Tibial artery (tissue), 4 donors: ENCODE results near the gene MINDY3.
A peak's percentile ranks its signal among the peaks of the same experiment; 100 is the strongest.

ENCODE experiments used
- DNase-seq, 2 donors: peaks; one replicate each; pipeline ENCODE4 v3.0.0-alpha.2; 2019
- H3K27ac ChIP-seq, 2 donors: fragments of 200-600 bp; sonication (generic) in 1 of 2; 1 replicate in 1 of 2; 2 replicates in 1 of 2; pipeline ENCODE4 v1.5.1; 2018 to 2019; ENCODE audit warnings: mild to moderate bottlenecking in 1 of 2
- H3K27me3 ChIP-seq, 2 donors: fragments of 200-600 bp; sonication (generic) in 1 of 2; one replicate each; pipeline versions ENCODE4 v1.5.1 to v1.6.0; 2016 to 2019
- H3K36me3 ChIP-seq, 3 donors: fragments of 200-600 bp; sonication (generic) in 2 of 3; one replicate each; pipeline ENCODE4 v1.5.1; 2016 to 2019; ENCODE audit warnings: mild to moderate bottlenecking in 2 of 3
- H3K4me1 ChIP-seq, 4 donors: fragments of 200-600 bp; sonication (generic) in 2 of 4; 1 replicate in 3 of 4; 2 replicates in 1 of 4; pipeline ENCODE4 v1.5.1; 2016 to 2019
- H3K4me3 ChIP-seq, 2 donors: fragments of 200-600 bp; sonication (generic) in 1 of 2; 1 replicate in 1 of 2; 2 replicates in 1 of 2; pipeline ENCODE4 v1.5.1; 2018 to 2019; ENCODE audit warnings: mild to moderate bottlenecking in 2 of 2
- H3K9me3 ChIP-seq, 3 donors: fragments of 200-600 bp; sonication (generic) in 1 of 3; one replicate each; pipeline ENCODE4 v1.5.1; 2016 to 2019
- intact Hi-C: fragments of 100-400 bp; cut with DNase I; formaldehyde crosslinking; loops from one replicate; pipeline ENCODE4 v1.15.0; 2023; ENCODE audit warnings: low total_unique reads
- TF ChIP-seq, protein P1 (sequence below), 2 experiments: fragments of 200-600 bp in 1 of 2; fragments of 450-650 bp in 1 of 2; IDR thresholded peaks; one replicate each; pipeline ENCODE4 v1.5.1; 2017 to 2019; ENCODE audit warnings: antibody characterized with exemption in 2 of 2, mild to moderate bottlenecking in 1 of 2, moderate library complexity in 1 of 2

MINDY3 gene

DNA sequence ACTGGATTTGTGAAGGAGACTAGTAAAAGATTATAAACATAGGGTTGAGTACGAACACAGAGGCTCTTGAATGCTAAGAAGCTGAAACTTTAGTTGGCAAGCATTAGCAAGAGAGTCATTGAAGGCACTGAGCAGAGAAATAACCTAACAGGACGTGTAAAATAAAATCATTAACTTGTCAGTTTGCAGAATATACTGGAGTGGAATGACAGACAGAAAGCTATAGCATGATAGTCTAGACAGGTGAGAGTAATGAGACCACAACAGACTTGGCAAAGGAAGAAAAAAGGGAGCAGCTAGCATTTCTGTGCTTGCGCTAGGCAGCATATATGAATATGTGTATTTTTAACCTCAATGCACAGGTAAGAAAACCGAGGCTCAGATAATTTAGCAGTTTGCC, 30.8 kb downstream of the MINDY3 start:
- no peaks in the 10 kb centered on the region for H3K27me3 ChIP-seq
- H3K4me1 ChIP-seq, result no peaks in the 10 kb centered on the region
- H3K27ac ChIP-seq, result no peak overlapping the region
- DNase-seq, result no peak
- H3K9me3 ChIP-seq, result no peaks in the 10 kb centered on the region
- TF ChIP-seq, protein P1, sequence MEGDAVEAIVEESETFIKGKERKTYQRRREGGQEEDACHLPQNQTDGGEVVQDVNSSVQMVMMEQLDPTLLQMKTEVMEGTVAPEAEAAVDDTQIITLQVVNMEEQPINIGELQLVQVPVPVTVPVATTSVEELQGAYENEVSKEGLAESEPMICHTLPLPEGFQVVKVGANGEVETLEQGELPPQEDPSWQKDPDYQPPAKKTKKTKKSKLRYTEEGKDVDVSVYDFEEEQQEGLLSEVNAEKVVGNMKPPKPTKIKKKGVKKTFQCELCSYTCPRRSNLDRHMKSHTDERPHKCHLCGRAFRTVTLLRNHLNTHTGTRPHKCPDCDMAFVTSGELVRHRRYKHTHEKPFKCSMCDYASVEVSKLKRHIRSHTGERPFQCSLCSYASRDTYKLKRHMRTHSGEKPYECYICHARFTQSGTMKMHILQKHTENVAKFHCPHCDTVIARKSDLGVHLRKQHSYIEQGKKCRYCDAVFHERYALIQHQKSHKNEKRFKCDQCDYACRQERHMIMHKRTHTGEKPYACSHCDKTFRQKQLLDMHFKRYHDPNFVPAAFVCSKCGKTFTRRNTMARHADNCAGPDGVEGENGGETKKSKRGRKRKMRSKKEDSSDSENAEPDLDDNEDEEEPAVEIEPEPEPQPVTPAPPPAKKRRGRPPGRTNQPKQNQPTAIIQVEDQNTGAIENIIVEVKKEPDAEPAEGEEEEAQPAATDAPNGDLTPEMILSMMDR (IDR thresholded peaks at IDR 0.05), result no peak
- peaks cover 9 to 49% (median 39%) of the 10 kb centered on the region in 3 donors for H3K36me3 ChIP-seq
- intact Hi-C loops, result loop anchor here (5.0 kb wide), 1 partner anchor 247 kb away; no protein-coding TSS in a partner anchor
- no peak overlapping the region for H3K4me3 ChIP-seq

DNA sequence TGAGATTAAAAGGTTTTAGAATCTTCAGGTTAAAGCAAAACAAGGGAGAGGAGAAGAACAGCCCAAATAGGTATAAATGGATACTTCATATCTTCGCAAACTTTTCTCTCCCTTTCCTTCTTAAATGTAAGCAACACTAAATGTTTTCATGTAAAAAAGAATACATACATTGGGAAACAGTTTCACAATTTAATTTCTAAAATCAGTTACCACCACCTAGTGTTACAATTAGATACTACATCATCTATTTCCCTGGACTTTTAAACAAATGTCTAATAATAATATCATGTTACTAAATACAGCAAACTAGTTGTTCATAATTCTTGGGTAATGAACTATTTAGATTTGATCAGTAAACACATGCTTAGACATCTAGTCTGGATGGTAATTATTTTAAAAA, 35.8 kb downstream of the MINDY3 start:
- H3K4me3 ChIP-seq, result no peak overlapping the region
- H3K9me3 ChIP-seq, result no peaks in the 10 kb centered on the region
- no peaks in the 10 kb centered on the region for H3K27me3 ChIP-seq
- H3K27ac ChIP-seq, result no peak overlapping the region
- DNase-seq, result no peak
- H3K4me1 ChIP-seq, result peaks cover 0 to 11% (median 0%) of the 10 kb centered on the region in 4 donors
- peaks cover 0 to 28% (median under 1%) of the 10 kb centered on the region in 3 donors for H3K36me3 ChIP-seq
- intact Hi-C loops, result loop anchor here (5.0 kb wide), 1 partner anchor 102 kb away; no protein-coding TSS in a partner anchor
- TF ChIP-seq, protein P1 (IDR thresholded peaks at IDR 0.05), result peak; percentile 61 to 66

- intact Hi-C loops, result loop anchor here (5.0 kb wide), 1 partner anchor 100 kb away; no protein-coding TSS in a partner anchor
- Histone ChIP-seq H3K27ac (no peak overlapping the region), H3K9me3 (no peaks in the 10 kb centered on the region), H3K36me3 (peaks cover 0 to 25% (median 0%) of the 10 kb centered on the region in 3 donors), H3K4me3 (no peak overlapping the region), H3K4me1 (peaks cover 0 to 25% (median 3%) of the 10 kb centered on the region in 4 donors), H3K27me3 (no peaks in the 10 kb centered on the region)
- no peak for DNase-seq
- TF ChIP-seq, protein P1 (IDR thresholded peaks at IDR 0.05), result no peak
These were observed 38.2 kb downstream of the MINDY3 start for GRCh38 chr10:15822131-15822530.

DNA sequence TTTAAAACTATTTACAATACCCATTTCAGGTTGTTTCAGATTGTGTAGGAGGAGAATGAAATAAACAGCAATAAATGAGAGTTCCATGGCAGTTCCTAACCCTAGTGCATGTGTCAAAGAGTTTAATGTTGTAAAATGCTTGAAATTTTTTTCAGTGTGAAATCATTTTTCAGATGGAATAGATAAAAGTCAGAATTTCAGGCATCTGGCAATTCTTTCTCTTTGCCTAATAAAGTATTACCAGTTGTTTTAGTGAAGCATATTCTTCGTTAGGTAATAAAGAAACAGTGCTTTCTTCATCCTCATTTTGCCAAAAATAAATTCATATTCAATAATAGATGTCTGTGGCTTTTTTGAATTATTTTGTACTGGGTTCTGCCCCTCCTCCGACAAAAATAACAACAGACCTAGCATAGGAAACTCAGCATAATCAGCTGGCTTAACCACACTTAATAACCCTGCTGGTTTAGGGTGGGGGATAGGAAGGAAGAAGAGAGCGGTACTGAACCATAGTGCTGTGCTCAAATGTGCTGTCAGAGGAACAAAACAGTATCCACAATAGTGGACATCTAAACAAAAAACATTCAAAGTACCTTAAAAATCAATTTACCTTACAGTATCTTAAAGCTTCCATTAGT, 39.1 kb downstream of the MINDY3 start:
- no peak for DNase-seq
- H3K4me3 ChIP-seq, result no peak overlapping the region
- intact Hi-C loops, result loop anchor here (5.0 kb wide), 1 partner anchor 99 kb away; no protein-coding TSS in a partner anchor

GRCh38 chr10:15817409-15818046, 42.8 kb downstream of the MINDY3 start:
- H3K27me3 ChIP-seq, result no peaks in the 10 kb centered on the region
- DNase-seq, result no peak
- intact Hi-C loops, result no loop called here
- peaks cover 0 to 25% (median 0%) of the 10 kb centered on the region in 3 donors for H3K36me3 ChIP-seq
- TF ChIP-seq, protein P1 (IDR thresholded peaks at IDR 0.05), result no peak
- H3K27ac ChIP-seq, result peak overlapping the region; percentile 69 to 71
- H3K4me1 ChIP-seq, result peaks cover 0 to 57% (median 12%) of the 10 kb centered on the region in 4 donors
- H3K4me3 ChIP-seq, result no peak overlapping the region
- no peaks in the 10 kb centered on the region for H3K9me3 ChIP-seq

More for the DNA sequence above, 39.1 kb downstream of the MINDY3 start:
- H3K9me3 ChIP-seq, result no peaks in the 10 kb centered on the region
- H3K36me3 ChIP-seq, result peaks cover 0 to 25% (median 0%) of the 10 kb centered on the region in 3 donors
- H3K4me1 ChIP-seq, result peaks cover 0 to 34% (median 6%) of the 10 kb centered on the region in 4 donors
- H3K27me3 ChIP-seq, result no peaks in the 10 kb centered on the region
- H3K27ac ChIP-seq, result peak overlapping the region in 1 of 2 donors; percentile 34
- TF ChIP-seq, protein P1 (IDR thresholded peaks at IDR 0.05), result no peak
